Immature natural killer cell (primary cell): ENCODE measurements around the gene NCSTN. TPM values are rescaled to one million over a fixed set of nuclear protein-coding genes. Genes with fewer than 3 reads are reported as not detected.

ENCODE experiments used
- polyA plus RNA-seq, 3 donors: library from polyadenylated mRNA; unstranded; fragments of 300-500 nt; fragmentation: Illumina TruSeq; gene quantifications; one replicate each; pipeline ENCODE4 v1.2.3, GENCODE V29; 2021

The NCSTN gene
- polyA plus RNA-seq, 3 donors from 2014 or later, result 60.0 to 159 (median 92.3) TPM

Other genes with a start within 250 kb of the NCSTN start
- 10 to 100 TPM; 29.1 to 57.4 (median 40.5) TPM for gene IGSF8, start 244.8 kb upstream of the NCSTN start, polyA plus RNA-seq
- not detected for gene ATP1A2, start 227.6 kb upstream of the NCSTN start, polyA plus RNA-seq
- not detected for gene ATP1A4, start 191.8 kb upstream of the NCSTN start, polyA plus RNA-seq
- gene CASQ1, start 152.8 kb upstream of the NCSTN start, polyA plus RNA-seq, result not detected
- 10 to 100 TPM; 12.8 to 14.2 (median 13.2) TPM for gene PEA15, start 138.0 kb upstream of the NCSTN start, polyA plus RNA-seq
- gene DCAF8, start 80.8 kb upstream of the NCSTN start, polyA plus RNA-seq, result 10 to 100 TPM; 42.3 to 62.1 (median 58.1) TPM
- gene PEX19, start 58.2 kb upstream of the NCSTN start, polyA plus RNA-seq, result 10 to 100 TPM; 62.5 to 71.9 (median 62.6) TPM
- gene COPA, start 133 bp upstream of the NCSTN start, polyA plus RNA-seq, result 100 to 1,000 TPM; 114 to 175 (median 143) TPM
- not detected for gene NHLH1, start 23.7 kb downstream of the NCSTN start, polyA plus RNA-seq
- not detected for gene VANGL2, start 57.2 kb downstream of the NCSTN start, polyA plus RNA-seq
- 100 to 1,000 TPM; 105 to 210 (median 125) TPM for gene SLAMF6, start 179.9 kb downstream of the NCSTN start, polyA plus RNA-seq
- gene CD84, start 236.1 kb downstream of the NCSTN start, polyA plus RNA-seq, result 1 to 10 TPM; 2.1 to 3.9 (median 3.0) TPM